Gastroesophageal sphincter (tissue), 3 donors: Measurements from ENCODE around the gene SLC25A44.

Source experiments
- CTCF ChIP-seq, 4 experiments: fragments of 200-600 bp in 2 of 4; fragments of 450-650 bp in 2 of 4; sonication (generic) in 1 of 4; IDR thresholded peaks; one replicate each; pipeline ENCODE4 v1.5.1; 2017 to 2019; ENCODE audit warnings: antibody characterized with exemption in 4 of 4, mild to moderate bottlenecking in 2 of 4, moderate library complexity in 2 of 4
- EP300 ChIP-seq: sonication (generic); formaldehyde crosslinking; IDR thresholded peaks from one replicate; pipeline ENCODE4 v1.6.1; 2017; ENCODE audit warnings: antibody characterized with exemption, mild to moderate bottlenecking
- POLR2A ChIP-seq, 2 donors: fragments of 450-650 bp; IDR thresholded peaks; one replicate each; pipeline ENCODE4 v1.6.1; 2017; ENCODE audit warnings: antibody characterized with exemption in 2 of 2, mild to moderate bottlenecking in 2 of 2, moderate library complexity in 1 of 2
- POLR2AphosphoS5 ChIP-seq: sonication (generic); formaldehyde crosslinking; IDR thresholded peaks from one replicate; pipeline ENCODE4 v1.6.1; 2017; ENCODE audit warnings: antibody characterized with exemption

DNA sequence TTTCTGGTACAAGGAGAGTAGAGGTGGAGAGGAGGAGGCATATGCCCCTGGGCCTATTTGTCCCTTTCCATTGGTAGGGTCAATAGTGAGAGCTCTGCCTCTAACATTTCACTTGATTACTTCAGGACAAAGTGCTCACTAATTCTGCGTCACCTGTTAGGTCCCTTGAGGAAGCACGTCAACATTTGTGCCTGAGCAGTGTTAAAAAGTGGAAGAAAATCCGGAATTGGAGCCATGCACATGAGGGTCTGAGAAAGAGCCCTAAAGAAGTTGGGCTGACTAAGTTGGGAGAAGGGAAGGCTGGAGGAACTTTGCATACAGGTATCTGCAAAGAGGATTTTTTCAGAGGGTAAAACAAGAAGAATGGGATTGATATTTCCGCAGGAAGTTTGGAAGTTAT is 1.9 kb downstream of the SLC25A44 start:
- TF ChIP-seq CTCF (IDR thresholded peaks at IDR 0.05) (no peak), POLR2AphosphoS5 (no peak), POLR2A (IDR thresholded peaks at IDR 0.05) (no peak), EP300 (no peak)
